GM18870 (cell line): ENCODE data around the gene CNOT1.
"Not testable (repeated sequence)": the region's sequence is repeated elsewhere in the genome, so short reads cannot be mapped to it uniquely, and the experiment has no call there.

Source experiments
- ATAC-seq: cut with Tn5 transposase; IDR thresholded peaks from one replicate; pipeline ENCODE4 v1.9.1; 2021; ENCODE audit warnings: moderate library complexity; ENCODE audit not compliant: unreplicated experiment

The CNOT1 gene

GRCh38 chr16:58582971-58583765 is 46.5 kb downstream of the CNOT1 start:
- no peak for ATAC-seq

- ATAC-seq, result no peak
These were observed 47.5 kb downstream of the CNOT1 start for GRCh38 chr16:58582133-58582532.

GRCh38 chr16:58579587-58579986 is 50.0 kb downstream of the CNOT1 start:
- no peak for ATAC-seq

GRCh38 chr16:58578642-58579041 is 51.0 kb downstream of the CNOT1 start:
- ATAC-seq, result no peak

- no peak for ATAC-seq
These were observed 52.5 kb downstream of the CNOT1 start for GRCh38 chr16:58577141-58577540.

GRCh38 chr16:58574895-58575294 is 54.7 kb downstream of the CNOT1 start:
- ATAC-seq, result no peak

- ATAC-seq, result not testable (repeated sequence)
These were observed 63.9 kb downstream of the CNOT1 start for GRCh38 chr16:58565697-58566096.

- ATAC-seq, result no peak
These were observed 65.9 kb downstream of the CNOT1 start for GRCh38 chr16:58563775-58564174.

GRCh38 chr16:58563235-58563634 is 66.4 kb downstream of the CNOT1 start:
- no peak for ATAC-seq

- no peak for ATAC-seq
These were observed 72.9 kb downstream of the CNOT1 start for GRCh38 chr16:58556678-58557077.

GRCh38 chr16:58551496-58551895 is 78.1 kb downstream of the CNOT1 start:
- ATAC-seq, result no peak

GRCh38 chr16:58548378-58548777 is 81.2 kb downstream of the CNOT1 start:
- ATAC-seq, result no peak

GRCh38 chr16:58543685-58544084 is 85.9 kb downstream of the CNOT1 start:
- ATAC-seq, result no peak

- ATAC-seq, result no peak
These were observed 87.3 kb downstream of the CNOT1 start for GRCh38 chr16:58542291-58542690.

GRCh38 chr16:58541711-58542110 is 87.9 kb downstream of the CNOT1 start:
- no peak for ATAC-seq

- no peak for ATAC-seq
These were observed 92.3 kb downstream of the CNOT1 start for GRCh38 chr16:58537124-58537906.

GRCh38 chr16:58536278-58536677 is 93.3 kb downstream of the CNOT1 start:
- ATAC-seq, result no peak

GRCh38 chr16:58535100-58535499 is 94.5 kb downstream of the CNOT1 start:
- ATAC-seq, result no peak

GRCh38 chr16:58533751-58534470 is 95.7 kb downstream of the CNOT1 start:
- no peak for ATAC-seq

GRCh38 chr16:58532414-58532813 is 97.2 kb downstream of the CNOT1 start:
- no peak for ATAC-seq

GRCh38 chr16:58530179-58530578 is 99.4 kb downstream of the CNOT1 start:
- ATAC-seq, result no peak

- no peak for ATAC-seq
These were observed 109.9 kb downstream of the CNOT1 start for GRCh38 chr16:58519707-58520106.
